IMR-90 (cell line): ENCODE data around the gene CAND1.

Experiments used
- BHLHE40 ChIP-seq: fragments of 150-350 bp; IDR thresholded peaks from 2 replicates; pipeline ENCODE4 v1.6.1; 2016; ENCODE audit warnings: mild to moderate bottlenecking, low read depth, low read length
- CEBPB ChIP-seq: IDR thresholded peaks from 2 replicates; pipeline ENCODE4 v1.6.1; 2012; ENCODE audit warnings: low read depth, low read length, improper control_type of control experiment
- CHD1 ChIP-seq: IDR thresholded peaks from 2 replicates; pipeline ENCODE4 v1.6.1; 2012; ENCODE audit warnings: low read depth, low read length, improper control_type of control experiment
- MAZ ChIP-seq: IDR thresholded peaks from 2 replicates; pipeline ENCODE4 v1.6.1; 2012; ENCODE audit warnings: low read depth, mild to moderate bottlenecking, low read length, improper control_type of control experiment, moderate library complexity, borderline replicate concordance
- MXI1 ChIP-seq: IDR thresholded peaks from 2 replicates; pipeline ENCODE4 v1.6.1; 2012; ENCODE audit warnings: low read depth, mild to moderate bottlenecking, low read length, moderate library complexity, borderline replicate concordance
- POLR2A ChIP-seq: IDR thresholded peaks from 2 replicates; pipeline ENCODE4 v1.6.1; 2012; ENCODE audit warnings: mild to moderate bottlenecking, low read depth, low read length
- RAD21 ChIP-seq: IDR thresholded peaks from 2 replicates; pipeline ENCODE4 v1.6.1; 2012; ENCODE audit warnings: low read length, improper control_type of control experiment
- RCOR1 ChIP-seq: IDR thresholded peaks from 2 replicates; pipeline ENCODE4 v1.6.1; 2012; ENCODE audit warnings: mild to moderate bottlenecking, low read length, improper control_type of control experiment; ENCODE audit not compliant: insufficient replicate concordance
- SMC3 ChIP-seq: fragments of 150-350 bp; IDR thresholded peaks from 2 replicates; pipeline ENCODE4 v1.6.1; 2016; ENCODE audit warnings: low read depth, mild to moderate bottlenecking, antibody characterized with exemption, low read length, moderate library complexity
- TF ChIP-seq, protein P1 (sequence below): conservative IDR thresholded peaks from 2 replicates; pipeline ENCODE4 v1.5.1; 2012; ENCODE audit warnings: mild to moderate bottlenecking, low read depth, low read length, improper control_type of control experiment
- TF ChIP-seq, protein P2 (sequence below): fragments of 150-350 bp; IDR thresholded peaks from 2 replicates; pipeline ENCODE4 v1.6.1; 2017; ENCODE audit warnings: mild to moderate bottlenecking, antibody characterized with exemption, low read length, low read depth

DNA sequence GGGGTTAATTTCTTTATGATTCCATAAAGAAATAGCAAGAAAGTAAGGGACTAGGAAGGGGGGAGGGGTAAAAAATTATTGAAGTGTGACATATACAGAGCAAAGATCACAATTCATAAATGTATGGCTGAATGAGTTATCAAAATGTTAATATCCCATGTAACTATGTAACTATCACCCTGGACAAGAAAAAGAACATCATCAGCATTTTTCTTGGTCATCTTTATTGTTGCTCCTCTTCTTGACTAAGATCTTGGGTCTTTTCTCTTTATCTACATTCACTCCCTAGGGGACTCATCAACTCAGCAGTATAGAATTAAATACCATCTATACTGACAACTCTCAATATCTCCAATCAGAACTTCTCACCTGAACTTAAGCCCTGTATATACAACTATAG, 57.5 kb downstream of the CAND1 start:
- TF ChIP-seq RCOR1 = no peak
- TF ChIP-seq POLR2A = no peak
- TF ChIP-seq, protein P1, sequence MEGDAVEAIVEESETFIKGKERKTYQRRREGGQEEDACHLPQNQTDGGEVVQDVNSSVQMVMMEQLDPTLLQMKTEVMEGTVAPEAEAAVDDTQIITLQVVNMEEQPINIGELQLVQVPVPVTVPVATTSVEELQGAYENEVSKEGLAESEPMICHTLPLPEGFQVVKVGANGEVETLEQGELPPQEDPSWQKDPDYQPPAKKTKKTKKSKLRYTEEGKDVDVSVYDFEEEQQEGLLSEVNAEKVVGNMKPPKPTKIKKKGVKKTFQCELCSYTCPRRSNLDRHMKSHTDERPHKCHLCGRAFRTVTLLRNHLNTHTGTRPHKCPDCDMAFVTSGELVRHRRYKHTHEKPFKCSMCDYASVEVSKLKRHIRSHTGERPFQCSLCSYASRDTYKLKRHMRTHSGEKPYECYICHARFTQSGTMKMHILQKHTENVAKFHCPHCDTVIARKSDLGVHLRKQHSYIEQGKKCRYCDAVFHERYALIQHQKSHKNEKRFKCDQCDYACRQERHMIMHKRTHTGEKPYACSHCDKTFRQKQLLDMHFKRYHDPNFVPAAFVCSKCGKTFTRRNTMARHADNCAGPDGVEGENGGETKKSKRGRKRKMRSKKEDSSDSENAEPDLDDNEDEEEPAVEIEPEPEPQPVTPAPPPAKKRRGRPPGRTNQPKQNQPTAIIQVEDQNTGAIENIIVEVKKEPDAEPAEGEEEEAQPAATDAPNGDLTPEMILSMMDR = no peak
- no peak for TF ChIP-seq RAD21
- TF ChIP-seq, protein P2, sequence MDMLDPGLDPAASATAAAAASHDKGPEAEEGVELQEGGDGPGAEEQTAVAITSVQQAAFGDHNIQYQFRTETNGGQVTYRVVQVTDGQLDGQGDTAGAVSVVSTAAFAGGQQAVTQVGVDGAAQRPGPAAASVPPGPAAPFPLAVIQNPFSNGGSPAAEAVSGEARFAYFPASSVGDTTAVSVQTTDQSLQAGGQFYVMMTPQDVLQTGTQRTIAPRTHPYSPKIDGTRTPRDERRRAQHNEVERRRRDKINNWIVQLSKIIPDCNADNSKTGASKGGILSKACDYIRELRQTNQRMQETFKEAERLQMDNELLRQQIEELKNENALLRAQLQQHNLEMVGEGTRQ = no peak
- no peak for TF ChIP-seq CHD1
- no peak for TF ChIP-seq CEBPB
- no peak for TF ChIP-seq BHLHE40
- no peak for TF ChIP-seq SMC3
- no peak for TF ChIP-seq MXI1
- TF ChIP-seq MAZ = no peak
